ENCODE results near the gene XPO4.
"Not testable (repeated sequence)": the region's sequence is repeated elsewhere in the genome, so short reads cannot be mapped to it uniquely, and the experiment has no call there.

Gene XPO4

GRCh38 chr13:20869540-20869939 lies 33.0 kb downstream of the XPO4 start:
- Mint-ChIP-seq H3K4me3 (no peak overlapping the region), H3K27me3 (no peaks in the 10 kb centered on the region), H3K4me1 (no peaks in the 10 kb centered on the region), H3K27ac (no peak overlapping the region), H3K36me3 (peaks cover 5% of the 10 kb centered on the region), H3K9me3 (no peaks in the 10 kb centered on the region)
- no peak for DNase-seq
- CTCF ChIA-PET = no interaction called here

GRCh38 chr13:20867408-20867807 lies 35.1 kb downstream of the XPO4 start:
- H3K4me3 Mint-ChIP-seq = no peak overlapping the region
- H3K27me3 Mint-ChIP-seq = no peaks in the 10 kb centered on the region
- H3K36me3 Mint-ChIP-seq = peaks cover 5% of the 10 kb centered on the region
- H3K9me3 Mint-ChIP-seq = no peaks in the 10 kb centered on the region
- CTCF ChIA-PET = no interaction called here
- DNase-seq = no peak
- H3K4me1 Mint-ChIP-seq = no peaks in the 10 kb centered on the region
- no peak overlapping the region for H3K27ac Mint-ChIP-seq

GRCh38 chr13:20861666-20862065 lies 40.9 kb downstream of the XPO4 start:
- H3K36me3 Mint-ChIP-seq = peaks cover 17% of the 10 kb centered on the region
- H3K4me1 Mint-ChIP-seq, H3K9me3 Mint-ChIP-seq, H3K27ac Mint-ChIP-seq, DNase-seq, H3K27me3 Mint-ChIP-seq, CTCF ChIA-PET, H3K4me3 Mint-ChIP-seq: not testable (repeated sequence)

GRCh38 chr13:20860844-20861243 lies 41.7 kb downstream of the XPO4 start:
- Mint-ChIP-seq H3K27me3 (no peaks in the 10 kb centered on the region), H3K36me3 (peaks cover 12% of the 10 kb centered on the region), H3K27ac (no peak overlapping the region), H3K4me3 (no peak overlapping the region), H3K9me3 (no peaks in the 10 kb centered on the region), H3K4me1 (no peaks in the 10 kb centered on the region)
- DNase-seq = no peak
- CTCF ChIA-PET = no interaction called here

GRCh38 chr13:20856650-20857049 lies 45.9 kb downstream of the XPO4 start:
- no peak overlapping the region for H3K27ac Mint-ChIP-seq
- DNase-seq = no peak
- no peaks in the 10 kb centered on the region for H3K27me3 Mint-ChIP-seq
- no peaks in the 10 kb centered on the region for H3K9me3 Mint-ChIP-seq
- no peak overlapping the region for H3K4me3 Mint-ChIP-seq
- H3K36me3 Mint-ChIP-seq = peaks cover 16% of the 10 kb centered on the region
- H3K4me1 Mint-ChIP-seq = no peaks in the 10 kb centered on the region
- CTCF ChIA-PET = interaction anchor here (1.1 kb wide), 1 partner anchor 9 kb away, joined by 3 read pairs; no protein-coding TSS in a partner anchor

GRCh38 chr13:20851844-20852402 lies 50.6 kb downstream of the XPO4 start:
- H3K4me3 Mint-ChIP-seq = no peak overlapping the region
- DNase-seq = no peak
- H3K4me1 Mint-ChIP-seq = no peaks in the 10 kb centered on the region
- H3K9me3 Mint-ChIP-seq = no peaks in the 10 kb centered on the region
- no peaks in the 10 kb centered on the region for H3K27me3 Mint-ChIP-seq
- H3K27ac Mint-ChIP-seq = no peak overlapping the region
- CTCF ChIA-PET = no interaction called here
- peaks cover 13% of the 10 kb centered on the region for H3K36me3 Mint-ChIP-seq

GRCh38 chr13:20848944-20849343 lies 53.6 kb downstream of the XPO4 start:
- no peak for DNase-seq
- Mint-ChIP-seq H3K27me3 (no peaks in the 10 kb centered on the region), H3K4me3 (no peak overlapping the region), H3K36me3 (peaks cover 7% of the 10 kb centered on the region), H3K27ac (no peak overlapping the region), H3K4me1 (no peaks in the 10 kb centered on the region), H3K9me3 (no peaks in the 10 kb centered on the region)
- CTCF ChIA-PET = interaction anchor here (1.4 to 2.1 kb wide), 2 partner anchors 16 to 20 kb away, joined by 3 to 9 read pairs; no protein-coding TSS in a partner anchor

GRCh38 chr13:20848203-20848602 lies 54.3 kb downstream of the XPO4 start:
- H3K27ac Mint-ChIP-seq = no peak overlapping the region
- H3K36me3 Mint-ChIP-seq = peaks cover 4% of the 10 kb centered on the region
- CTCF ChIA-PET = interaction anchor here (1.4 to 2.1 kb wide), 3 partner anchors 16 to 323 kb away, joined by 3 to 9 read pairs (median 4); no protein-coding TSS in a partner anchor
- no peaks in the 10 kb centered on the region for H3K9me3 Mint-ChIP-seq
- no peak for DNase-seq
- no peak overlapping the region for H3K4me3 Mint-ChIP-seq
- H3K4me1 Mint-ChIP-seq = no peaks in the 10 kb centered on the region
- no peaks in the 10 kb centered on the region for H3K27me3 Mint-ChIP-seq

- no peak for DNase-seq
- Mint-ChIP-seq H3K4me1 (no peaks in the 10 kb centered on the region), H3K27me3 (no peaks in the 10 kb centered on the region), H3K4me3 (no peak overlapping the region), H3K36me3 (peaks cover 4% of the 10 kb centered on the region), H3K9me3 (no peaks in the 10 kb centered on the region), H3K27ac (no peak overlapping the region)
- CTCF ChIA-PET = interaction anchor here (0.9 to 1.4 kb wide), 2 partner anchors 9 to 324 kb away, joined by 3 to 4 read pairs; no protein-coding TSS in a partner anchor
These were observed 55.2 kb downstream of the XPO4 start for GRCh38 chr13:20847296-20847695.

GRCh38 chr13:20843166-20843565 lies 59.4 kb downstream of the XPO4 start:
- Mint-ChIP-seq H3K4me3 (no peak overlapping the region), H3K4me1 (no peaks in the 10 kb centered on the region), H3K36me3 (peaks cover 15% of the 10 kb centered on the region), H3K9me3 (no peaks in the 10 kb centered on the region), H3K27ac (no peak overlapping the region), H3K27me3 (no peaks in the 10 kb centered on the region)
- CTCF ChIA-PET = no interaction called here
- DNase-seq = no peak

GRCh38 chr13:20840568-20840967 lies 62.0 kb downstream of the XPO4 start:
- no peak for DNase-seq
- peaks cover 1% of the 10 kb centered on the region for H3K4me1 Mint-ChIP-seq
- CTCF ChIA-PET = interaction anchor here (3.4 kb wide), 1 partner anchor 12 kb away, joined by 11 read pairs; no protein-coding TSS in a partner anchor
- no peaks in the 10 kb centered on the region for H3K9me3 Mint-ChIP-seq
- peaks cover 30% of the 10 kb centered on the region for H3K36me3 Mint-ChIP-seq
- H3K27ac Mint-ChIP-seq = no peak overlapping the region
- no peak overlapping the region for H3K4me3 Mint-ChIP-seq
- no peaks in the 10 kb centered on the region for H3K27me3 Mint-ChIP-seq

- Mint-ChIP-seq H3K4me1 (peaks cover 3% of the 10 kb centered on the region), H3K4me3 (no peak overlapping the region), H3K9me3 (no peaks in the 10 kb centered on the region), H3K36me3 (peaks cover 26% of the 10 kb centered on the region), H3K27ac (no peak overlapping the region), H3K27me3 (no peaks in the 10 kb centered on the region)
- DNase-seq = no peak
- CTCF ChIA-PET = interaction anchor here (0.9 kb wide), 1 partner anchor 89 kb away, joined by 3 read pairs; no protein-coding TSS in a partner anchor
These were observed 68.5 kb downstream of the XPO4 start for GRCh38 chr13:20833900-20834679.

- no peaks in the 10 kb centered on the region for H3K27me3 Mint-ChIP-seq
- no peak overlapping the region for H3K27ac Mint-ChIP-seq
- H3K9me3 Mint-ChIP-seq = no peaks in the 10 kb centered on the region
- no peak for DNase-seq
- no peak overlapping the region for H3K4me3 Mint-ChIP-seq
- H3K4me1 Mint-ChIP-seq = peaks cover 10% of the 10 kb centered on the region
- H3K36me3 Mint-ChIP-seq = peaks cover 20% of the 10 kb centered on the region
- CTCF ChIA-PET = interaction anchor here (1.7 to 2.7 kb wide), 2 partner anchors 123 to 338 kb away, joined by 4 to 10 read pairs; no protein-coding TSS in a partner anchor
These were observed 69.7 kb downstream of the XPO4 start for GRCh38 chr13:20832861-20833260.

- H3K4me1 Mint-ChIP-seq = peaks cover 10% of the 10 kb centered on the region
- CTCF ChIA-PET = interaction anchor here (0.6 to 2.7 kb wide), 3 partner anchors 19 to 337 kb away, joined by 3 to 10 read pairs (median 4); no protein-coding TSS in a partner anchor
- no peak overlapping the region for H3K27ac Mint-ChIP-seq
- no peak overlapping the region for H3K4me3 Mint-ChIP-seq
- DNase-seq = no peak
- H3K27me3 Mint-ChIP-seq = no peaks in the 10 kb centered on the region
- H3K9me3 Mint-ChIP-seq = no peaks in the 10 kb centered on the region
- peaks cover 12% of the 10 kb centered on the region for H3K36me3 Mint-ChIP-seq
These were observed 70.6 kb downstream of the XPO4 start for GRCh38 chr13:20831933-20832332.

GRCh38 chr13:20831254-20831653 lies 71.3 kb downstream of the XPO4 start:
- DNase-seq = no peak
- Mint-ChIP-seq H3K27ac (no peak overlapping the region), H3K27me3 (no peaks in the 10 kb centered on the region), H3K4me3 (no peak overlapping the region), H3K9me3 (no peaks in the 10 kb centered on the region), H3K4me1 (peaks cover 10% of the 10 kb centered on the region), H3K36me3 (peaks cover 8% of the 10 kb centered on the region)
- CTCF ChIA-PET = interaction anchor here (1.7 to 2.7 kb wide), 2 partner anchors 121 to 336 kb away, joined by 4 to 10 read pairs; no protein-coding TSS in a partner anchor
